ENCODE data around the gene OR6C70.
"Not testable (repeated sequence)": the region's sequence is repeated elsewhere in the genome, so short reads cannot be mapped to it uniquely, and the experiment has no call there.

DNA sequence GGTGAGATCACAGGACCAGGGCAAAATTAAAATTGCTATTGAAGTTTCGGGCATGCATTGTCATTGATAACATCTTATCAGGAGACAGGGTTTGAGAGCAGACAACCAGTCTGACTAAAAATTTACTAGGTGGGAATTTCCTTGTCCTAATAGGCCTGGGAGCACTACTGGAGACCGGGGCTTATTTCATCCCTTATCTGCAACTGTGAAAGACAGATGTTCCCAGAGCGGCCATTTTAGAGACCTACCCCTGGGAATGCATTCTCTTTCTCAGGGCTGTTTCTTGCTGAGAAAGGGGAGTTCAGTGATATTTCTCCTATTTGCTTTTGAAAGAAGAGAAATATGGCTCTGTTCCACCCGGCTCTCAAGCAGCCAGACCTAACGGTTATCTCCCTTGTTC is 28.7 kb downstream of the OR6C70 start:
- TF ChIP-seq, protein P1, sequence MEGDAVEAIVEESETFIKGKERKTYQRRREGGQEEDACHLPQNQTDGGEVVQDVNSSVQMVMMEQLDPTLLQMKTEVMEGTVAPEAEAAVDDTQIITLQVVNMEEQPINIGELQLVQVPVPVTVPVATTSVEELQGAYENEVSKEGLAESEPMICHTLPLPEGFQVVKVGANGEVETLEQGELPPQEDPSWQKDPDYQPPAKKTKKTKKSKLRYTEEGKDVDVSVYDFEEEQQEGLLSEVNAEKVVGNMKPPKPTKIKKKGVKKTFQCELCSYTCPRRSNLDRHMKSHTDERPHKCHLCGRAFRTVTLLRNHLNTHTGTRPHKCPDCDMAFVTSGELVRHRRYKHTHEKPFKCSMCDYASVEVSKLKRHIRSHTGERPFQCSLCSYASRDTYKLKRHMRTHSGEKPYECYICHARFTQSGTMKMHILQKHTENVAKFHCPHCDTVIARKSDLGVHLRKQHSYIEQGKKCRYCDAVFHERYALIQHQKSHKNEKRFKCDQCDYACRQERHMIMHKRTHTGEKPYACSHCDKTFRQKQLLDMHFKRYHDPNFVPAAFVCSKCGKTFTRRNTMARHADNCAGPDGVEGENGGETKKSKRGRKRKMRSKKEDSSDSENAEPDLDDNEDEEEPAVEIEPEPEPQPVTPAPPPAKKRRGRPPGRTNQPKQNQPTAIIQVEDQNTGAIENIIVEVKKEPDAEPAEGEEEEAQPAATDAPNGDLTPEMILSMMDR (IDR thresholded peaks at IDR 0.05): not testable (repeated sequence)
- not testable (repeated sequence) for TF ChIP-seq EZH2 (IDR thresholded peaks at IDR 0.05; ENCODE audit: borderline replicate concordance, insufficient read depth, low read depth, low read length, poor library complexity, severe bottlenecking)
